Glomerular endothelial cell (primary cell): ENCODE data around the gene DVL1. TPM values are rescaled to one million over a fixed set of nuclear protein-coding genes. Genes with fewer than 3 reads are reported as not detected.
"Not testable (repeated sequence)": the region's sequence is repeated elsewhere in the genome, so short reads cannot be mapped to it uniquely, and the experiment has no call there.

ENCODE experiments used
- DNase-seq: peaks from one replicate; pipeline ENCODE4 v3.0.0-alpha.2; 2011; ENCODE audit warnings: low read depth, low spot score; ENCODE audit errors: extremely low read depth
- total RNA-seq: library from RNA; depleted of rRNA; stranded (reverse); fragments of >200 nt; gene quantifications from 2 replicates; pipeline ENCODE4 v1.2.3, GENCODE V29; 2015

Gene DVL1
- total RNA-seq, 1 donor from 2014 or later = 56.5 TPM

- no peak for DNase-seq
These were observed 24.8 kb upstream of the DVL1 start for GRCh38 chr1:1373815-1374588.

GRCh38 chr1:1373051-1373814, 24.0 kb upstream of the DVL1 start:
- DNase-seq = no peak

- DNase-seq = no peak
These were observed 22.8 kb upstream of the DVL1 start for GRCh38 chr1:1371746-1372711.

GRCh38 chr1:1371364-1371745, 22.1 kb upstream of the DVL1 start:
- DNase-seq = no peak

GRCh38 chr1:1370771-1371300, 21.6 kb upstream of the DVL1 start:
- DNase-seq = no peak

- not testable (repeated sequence) for DNase-seq
These were observed 20.9 kb upstream of the DVL1 start for GRCh38 chr1:1370094-1370493.

- DNase-seq = no peak
These were observed 18.1 kb upstream of the DVL1 start for GRCh38 chr1:1367315-1367714.

GRCh38 chr1:1366699-1367066, 17.5 kb upstream of the DVL1 start:
- DNase-seq = no peak

GRCh38 chr1:1365875-1366698, 16.9 kb upstream of the DVL1 start:
- no peak for DNase-seq

GRCh38 chr1:1364266-1364665, 15.0 kb upstream of the DVL1 start:
- no peak for DNase-seq

GRCh38 chr1:1361982-1362423, 12.8 kb upstream of the DVL1 start:
- no peak for DNase-seq

GRCh38 chr1:1361233-1361981, 12.2 kb upstream of the DVL1 start:
- no peak for DNase-seq

- no peak for DNase-seq
These were observed 11.4 kb upstream of the DVL1 start for GRCh38 chr1:1360506-1361169.

GRCh38 chr1:1359664-1360468, 10.6 kb upstream of the DVL1 start:
- no peak for DNase-seq

GRCh38 chr1:1359308-1359663, 10.1 kb upstream of the DVL1 start:
- DNase-seq = no peak

GRCh38 chr1:1358433-1359271, 9.4 kb upstream of the DVL1 start, which contains the start of gene MXRA8:
TSS of gene MXRA8 (minus strand) at chr1:1358555. CDS start at chr1:1358504, 51 bp downstream.
- DNase-seq = no peak

- DNase-seq = no peak
These were observed 8.7 kb upstream of the DVL1 start for GRCh38 chr1:1357871-1358432.
